DMS 273 treated with DMSO at 0.1 percent for 48 hours (cell line): Measurements from ENCODE around the gene TANC1.

Experiments
- DNase-seq: peaks from one replicate; lab custom pipeline; 2025; lab: John Stamatoyannopoulos, UW

The TANC1 gene

DNA sequence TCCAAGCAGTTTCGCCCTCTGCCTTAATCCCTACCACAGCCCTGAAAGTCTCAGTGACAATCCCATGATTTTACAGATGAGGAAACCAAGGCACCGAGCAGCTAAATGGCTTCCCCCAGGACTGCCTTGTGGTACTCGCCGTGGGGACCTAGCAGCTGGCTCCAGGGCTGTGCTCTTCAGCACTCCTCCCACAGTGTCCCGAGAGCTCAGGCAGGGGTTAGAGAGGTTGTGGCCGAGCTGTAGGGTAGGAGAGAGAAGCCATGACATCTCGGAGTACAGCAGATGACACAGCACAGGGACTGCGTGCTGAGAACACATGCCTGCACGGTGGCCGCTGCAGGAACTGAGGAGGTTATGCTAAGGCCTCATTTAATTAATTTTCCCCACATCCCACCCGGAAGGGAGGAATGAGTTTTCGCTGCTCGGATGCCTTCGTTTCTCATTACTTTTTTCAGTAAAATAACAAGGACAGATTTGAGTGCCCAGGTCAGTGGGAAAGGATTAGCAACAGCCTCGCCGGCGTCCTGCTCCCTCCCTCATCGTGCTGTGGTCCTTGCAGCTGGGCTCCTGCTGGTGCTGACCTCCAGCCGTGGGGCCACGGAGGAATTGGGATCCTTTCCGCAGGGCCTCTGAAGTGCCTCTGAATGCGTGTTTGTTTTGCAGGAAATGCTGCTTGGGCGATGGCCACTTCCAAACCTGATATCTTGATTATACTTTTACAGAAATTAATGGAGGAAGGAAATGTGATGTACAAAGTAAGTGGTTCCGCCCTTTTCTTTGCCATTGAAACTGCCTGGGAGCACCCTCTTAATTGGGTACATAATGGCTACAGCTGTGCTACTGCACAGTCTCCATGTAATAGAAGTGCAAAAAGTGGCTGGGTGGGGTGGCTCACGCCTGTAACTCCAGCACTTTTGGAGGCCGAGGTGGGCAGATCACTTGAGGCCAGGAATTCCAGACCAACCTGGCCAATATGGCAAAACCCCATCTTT is 256.9 kb downstream of the TANC1 start:
- no peak for DNase-seq

DNA sequence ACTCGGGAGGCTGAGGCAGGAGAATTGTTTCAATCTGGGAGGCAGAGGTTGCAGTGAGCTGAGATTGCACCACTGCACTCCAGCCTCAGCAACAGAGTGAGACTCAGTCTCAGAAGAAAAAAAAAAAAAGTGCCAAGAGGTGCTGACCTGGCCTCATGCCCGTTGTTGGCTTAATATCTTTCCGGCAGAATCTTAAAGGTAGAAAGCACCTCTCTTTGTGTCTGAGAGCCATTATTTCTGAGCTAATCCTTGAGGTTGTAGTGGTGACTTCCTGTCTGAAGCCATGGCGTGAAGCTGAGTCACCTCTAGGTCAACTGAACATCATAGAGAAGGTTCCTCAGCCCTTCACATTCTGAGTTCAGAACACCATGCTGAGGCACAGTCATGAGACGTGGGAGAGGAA is 257.6 kb downstream of the TANC1 start:
- DNase-seq: no peak

DNA sequence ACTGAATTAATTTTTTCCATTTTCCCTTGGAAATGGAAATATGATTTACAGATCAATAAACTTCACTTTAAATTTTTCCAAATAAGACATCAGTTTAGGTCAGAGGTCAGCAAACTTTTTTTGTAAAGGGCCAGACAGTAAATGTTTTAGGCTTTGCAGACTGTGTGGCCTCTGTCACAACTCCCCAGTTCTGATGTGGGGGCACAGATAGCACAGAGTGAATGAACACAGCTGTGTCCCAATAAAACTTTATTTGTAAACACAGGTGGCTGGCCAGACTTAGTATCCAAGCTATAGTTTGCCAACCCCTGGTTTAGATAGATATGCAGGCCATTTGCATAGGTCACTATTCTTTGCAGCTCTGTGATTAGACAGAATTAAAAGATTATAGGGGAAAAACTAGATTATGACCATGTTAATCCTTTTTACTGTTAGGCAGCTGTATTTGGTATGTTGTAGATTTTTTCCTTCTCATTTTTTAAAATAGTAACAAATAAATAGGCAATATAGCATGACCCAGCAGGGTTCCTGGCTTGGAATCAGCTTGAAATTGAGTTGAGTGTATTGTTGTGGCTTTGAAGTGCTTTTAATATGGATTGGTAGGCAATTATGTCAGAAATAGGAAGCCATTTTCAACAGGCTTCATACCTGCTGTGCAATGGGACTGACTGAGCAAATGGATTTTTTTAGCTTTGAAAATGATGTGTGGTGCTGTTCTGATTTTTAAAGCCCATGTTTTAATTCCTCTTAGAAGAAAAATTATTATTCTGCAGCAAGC is 258.4 kb downstream of the TANC1 start:
- DNase-seq: no peak

DNA sequence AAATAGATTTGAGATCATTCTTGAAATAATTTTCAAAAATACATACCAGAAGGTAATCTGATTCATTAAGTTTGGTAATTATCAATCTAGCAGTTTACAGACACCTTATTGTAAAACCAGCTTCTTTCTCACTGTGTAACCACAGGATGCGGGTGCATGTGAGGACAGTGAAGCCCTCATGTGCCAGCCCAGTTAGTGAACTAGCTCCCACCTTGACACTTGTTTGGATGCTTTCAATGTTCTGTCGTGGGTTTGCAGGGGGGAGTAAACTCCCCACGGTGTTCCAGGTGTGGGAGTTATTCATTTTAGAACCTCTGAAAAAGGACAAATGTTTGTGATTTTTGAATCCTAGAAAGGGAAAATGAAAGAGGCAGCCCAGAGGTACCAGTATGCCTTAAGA is 259.0 kb downstream of the TANC1 start:
- DNase-seq: no peak

DNA sequence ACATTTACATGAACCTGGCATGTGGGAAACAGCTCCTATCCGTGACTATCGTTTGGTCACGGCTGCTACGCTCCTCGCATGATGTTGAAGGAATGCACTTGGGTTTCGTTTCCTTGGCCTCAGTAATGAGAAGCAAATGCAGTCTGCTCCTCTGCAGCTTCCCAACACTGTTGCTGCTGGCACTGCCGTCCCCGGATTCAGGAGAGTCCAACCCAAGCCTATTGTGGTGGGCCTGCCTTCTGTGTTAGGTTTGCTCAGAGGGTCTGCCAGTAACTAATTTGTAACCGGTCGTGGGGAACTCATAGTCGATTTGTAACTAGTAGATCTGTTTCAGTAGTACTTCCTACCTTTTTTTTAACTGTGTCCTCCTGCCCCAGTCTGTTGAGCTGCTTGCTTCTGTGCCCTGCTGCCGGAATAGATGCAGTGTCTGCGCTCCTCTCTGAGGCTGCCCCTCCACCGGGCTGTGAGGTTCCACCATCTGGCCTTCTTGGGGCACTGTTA is 259.7 kb downstream of the TANC1 start:
- DNase-seq: no peak

DNA sequence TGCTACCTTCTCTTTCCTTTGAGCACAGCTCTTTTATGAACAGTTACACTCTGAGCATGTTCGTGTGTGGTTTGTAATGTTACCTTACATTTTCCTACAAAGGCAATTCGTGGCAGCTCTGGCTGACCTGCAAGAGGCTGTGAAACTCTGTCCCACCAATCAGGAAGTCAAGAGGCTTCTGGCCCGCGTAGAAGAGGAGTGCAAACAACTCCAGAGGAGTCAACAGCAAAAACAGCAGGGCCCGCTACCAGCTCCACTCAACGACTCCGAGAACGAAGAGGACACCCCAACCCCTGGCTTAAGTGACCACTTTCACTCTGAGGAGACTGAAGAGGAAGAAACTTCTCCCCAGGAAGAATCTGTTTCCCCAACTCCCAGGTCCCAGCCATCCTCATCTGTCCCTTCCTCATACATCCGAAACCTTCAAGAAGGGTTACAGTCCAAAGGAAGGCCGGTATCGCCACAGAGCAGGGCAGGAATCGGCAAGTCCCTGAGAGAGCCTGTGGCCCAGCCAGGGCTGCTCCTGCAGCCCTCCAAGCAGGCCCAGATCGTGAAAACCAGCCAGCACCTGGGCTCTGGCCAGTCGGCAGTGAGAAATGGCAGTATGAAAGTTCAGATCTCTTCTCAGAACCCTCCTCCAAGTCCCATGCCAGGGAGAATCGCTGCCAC is 261.2 kb downstream of the TANC1 start:
- no peak for DNase-seq

DNA sequence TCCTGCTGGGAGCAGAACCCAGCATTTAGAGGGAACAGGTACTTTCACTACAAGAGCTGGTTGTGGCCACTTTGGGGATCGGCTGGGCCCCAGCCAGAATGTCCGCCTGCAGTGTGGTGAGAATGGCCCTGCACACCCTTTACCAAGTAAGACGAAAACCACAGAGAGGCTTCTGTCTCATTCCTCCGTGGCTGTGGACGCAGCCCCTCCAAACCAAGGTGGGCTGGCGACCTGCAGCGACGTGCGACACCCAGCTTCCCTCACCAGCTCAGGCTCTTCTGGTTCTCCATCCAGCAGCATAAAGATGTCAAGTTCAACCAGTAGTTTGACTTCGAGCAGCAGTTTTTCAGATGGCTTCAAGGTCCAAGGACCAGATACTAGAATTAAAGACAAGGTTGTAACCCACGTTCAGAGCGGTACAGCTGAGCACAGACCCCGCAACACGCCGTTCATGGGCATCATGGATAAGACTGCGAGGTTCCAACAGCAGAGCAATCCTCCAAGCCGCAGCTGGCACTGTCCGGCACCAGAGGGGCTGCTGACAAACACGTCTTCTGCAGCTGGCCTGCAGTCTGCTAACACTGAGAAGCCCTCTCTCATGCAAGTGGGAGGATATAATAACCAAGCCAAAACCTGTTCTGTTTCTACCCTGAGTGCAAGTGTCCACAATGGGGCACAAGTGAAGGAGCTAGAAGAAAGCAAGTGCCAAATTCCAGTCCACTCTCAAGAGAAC is 261.9 kb downstream of the TANC1 start:
- DNase-seq: no peak

DNA sequence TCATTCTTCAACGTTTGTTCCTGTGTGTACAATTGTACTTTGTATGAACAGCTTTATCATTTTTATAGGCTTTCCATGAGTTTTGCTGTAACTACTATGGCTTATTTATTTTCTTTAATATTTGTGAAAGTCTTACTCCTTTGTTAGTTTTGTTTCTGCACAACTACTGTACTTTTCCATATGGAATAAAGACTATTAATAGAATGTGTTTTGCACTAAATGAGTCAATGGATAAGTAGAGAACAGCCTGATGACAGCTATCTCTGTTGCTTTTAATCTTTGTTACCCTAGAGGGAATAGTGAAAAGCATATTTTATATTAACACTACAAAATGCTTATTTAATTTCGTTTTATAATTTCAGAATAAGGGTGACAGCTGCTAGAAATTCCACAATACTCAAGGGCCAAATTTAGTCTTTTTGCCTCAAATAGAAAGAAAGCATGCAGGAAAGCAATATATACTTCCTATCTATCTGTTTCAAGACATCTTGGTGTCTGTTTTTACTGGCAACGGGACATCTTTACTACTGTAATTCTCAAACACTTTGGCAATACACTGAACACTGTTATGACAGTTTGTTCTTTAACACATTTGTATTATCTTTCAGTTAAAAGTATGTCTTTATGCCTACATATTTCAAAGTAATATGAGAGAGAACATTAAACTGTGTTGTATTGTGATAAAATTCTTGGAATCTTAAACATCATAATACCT is 264.2 kb downstream of the TANC1 start:
- no peak for DNase-seq

DNA sequence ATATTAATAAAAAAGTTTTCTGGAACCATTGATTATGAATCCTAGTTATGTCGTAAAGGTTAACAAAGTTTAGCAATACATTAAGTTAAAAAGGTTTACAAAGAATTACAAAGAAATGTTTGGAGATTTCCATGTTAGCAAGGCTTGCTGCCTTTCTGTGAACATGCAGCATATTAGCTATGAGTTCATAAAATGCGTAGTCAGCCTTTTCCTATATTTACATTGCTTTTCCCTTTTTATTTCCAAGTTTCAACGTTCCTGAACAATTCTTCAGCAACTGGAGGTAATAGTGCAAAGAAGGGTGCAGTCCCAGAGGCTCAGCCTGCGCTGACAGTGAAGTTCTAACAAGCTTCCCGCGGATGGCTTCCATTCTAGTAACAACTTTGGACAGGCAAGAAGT is 266.4 kb downstream of the TANC1 start:
- DNase-seq: no peak

DNA sequence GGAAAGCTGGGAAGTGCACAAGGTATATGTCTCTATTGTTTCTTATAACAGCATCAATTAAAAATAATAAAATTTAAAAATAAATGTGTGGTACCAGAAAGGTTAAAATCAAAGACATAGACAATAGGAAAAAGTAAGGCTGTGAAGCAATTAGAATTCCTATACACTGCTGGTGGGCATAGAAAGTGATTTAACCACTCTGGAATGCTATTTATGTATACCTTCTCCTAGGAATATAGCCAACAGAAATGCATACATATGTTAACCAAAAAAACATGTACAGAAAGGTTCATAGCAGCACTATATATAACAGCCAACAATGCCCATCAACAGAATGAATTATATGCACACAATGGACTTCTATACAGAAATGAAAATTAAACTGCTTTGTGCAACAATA is 275.1 kb downstream of the TANC1 start:
- DNase-seq: no peak

DNA sequence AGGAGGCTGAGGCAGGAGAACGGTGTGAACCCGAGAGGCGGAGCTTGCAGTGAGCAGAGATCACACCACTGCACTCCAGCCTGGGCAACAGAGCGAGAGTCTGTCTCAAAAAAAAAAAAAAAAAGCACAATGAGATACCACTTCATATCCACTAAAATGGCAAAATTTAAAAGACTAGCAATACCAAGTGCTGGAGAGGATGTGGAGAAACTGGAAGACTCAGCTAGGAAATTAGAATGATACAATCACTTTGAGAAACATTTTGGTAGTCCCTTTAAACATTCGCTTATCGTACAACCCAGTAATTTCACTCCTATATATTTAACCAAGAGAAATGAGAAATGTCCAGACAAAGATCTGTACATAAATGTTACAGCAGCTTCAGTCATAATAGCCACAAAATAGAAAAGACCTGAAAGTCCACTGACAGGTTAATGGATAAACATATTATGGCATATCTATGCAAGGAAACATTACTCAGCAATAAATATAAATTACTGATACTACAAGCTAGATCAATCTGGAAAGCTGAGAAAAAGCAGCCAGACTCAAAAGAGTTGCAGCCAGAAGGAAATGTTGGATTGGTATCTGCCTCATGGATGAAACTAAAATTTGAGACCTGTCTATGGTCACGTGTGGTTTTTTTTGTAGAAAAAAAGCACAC is 278.0 kb downstream of the TANC1 start:
- no peak for DNase-seq

DNA sequence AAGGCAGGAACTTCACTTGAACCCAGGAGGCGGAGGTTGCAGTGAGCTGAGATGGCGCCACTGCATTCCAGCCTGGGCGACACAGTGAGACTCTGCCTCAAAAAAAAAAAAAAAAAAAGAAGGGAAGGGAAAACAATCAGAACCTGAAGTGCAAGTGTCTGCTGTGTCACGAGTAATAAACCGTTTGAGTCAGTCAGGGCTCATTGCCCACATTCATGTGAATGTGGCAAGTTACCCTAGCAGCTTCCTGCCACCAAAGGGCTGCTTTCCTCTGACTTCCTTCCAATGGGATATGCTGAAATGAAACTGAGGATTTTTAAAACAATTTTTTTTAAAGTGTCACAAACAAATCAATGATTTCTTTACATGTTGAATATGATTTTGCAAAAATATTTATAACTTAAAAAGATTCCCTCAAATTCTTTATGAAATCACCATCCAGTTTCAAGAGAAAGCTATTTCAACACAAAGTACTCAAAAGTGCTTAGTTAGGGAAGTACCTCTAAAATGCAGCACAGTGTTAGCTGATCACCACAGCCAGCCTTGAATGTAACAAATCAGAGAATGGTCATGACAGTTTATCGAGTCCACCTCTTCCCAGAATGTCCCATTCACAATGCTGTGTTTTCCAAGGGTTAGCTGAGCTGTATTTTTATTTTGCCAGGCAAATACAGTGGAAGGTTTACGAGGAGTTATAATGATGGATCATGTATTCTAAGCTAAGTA is 281.7 kb downstream of the TANC1 start:
- no peak for DNase-seq

DNA sequence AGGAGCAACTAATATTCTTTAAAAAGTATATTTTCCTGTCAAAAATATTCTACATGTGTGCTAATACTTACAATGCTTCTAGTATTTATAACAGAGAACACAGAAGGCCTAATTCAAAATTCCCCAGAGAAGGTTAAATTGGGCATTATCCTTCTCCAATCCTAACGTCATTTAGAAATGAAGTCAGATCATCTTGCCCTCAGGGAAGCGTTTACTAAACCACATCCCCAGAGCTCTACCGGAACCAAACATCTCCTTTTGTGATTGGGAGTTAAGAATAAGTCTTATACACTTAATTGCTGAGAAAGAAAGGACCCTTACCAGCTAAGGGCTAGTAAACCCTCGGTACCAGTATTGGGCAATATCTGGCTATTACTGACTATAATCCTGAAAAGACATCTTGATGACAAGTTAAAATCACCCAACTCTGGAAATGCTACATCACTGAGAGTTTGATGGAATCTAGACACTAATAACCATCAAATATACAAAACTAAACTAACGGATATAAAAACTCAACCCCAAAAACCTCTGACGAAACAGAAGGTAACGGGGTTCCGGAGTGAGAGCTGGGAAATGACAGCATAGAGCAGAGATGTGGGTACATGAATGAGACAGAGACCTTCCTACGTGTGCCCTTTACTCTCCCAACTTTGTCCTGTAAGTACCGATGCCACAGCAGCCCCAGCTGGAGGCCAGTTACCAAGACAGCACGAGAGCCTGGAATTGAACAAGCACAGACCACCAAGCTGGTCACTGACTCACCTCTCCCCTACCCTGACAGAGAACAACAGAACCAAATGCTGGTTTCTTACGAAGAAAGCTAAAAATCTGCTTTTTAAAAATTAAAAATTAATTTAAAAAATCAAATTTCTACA is 283.1 kb downstream of the TANC1 start:
- DNase-seq: no peak

DNA sequence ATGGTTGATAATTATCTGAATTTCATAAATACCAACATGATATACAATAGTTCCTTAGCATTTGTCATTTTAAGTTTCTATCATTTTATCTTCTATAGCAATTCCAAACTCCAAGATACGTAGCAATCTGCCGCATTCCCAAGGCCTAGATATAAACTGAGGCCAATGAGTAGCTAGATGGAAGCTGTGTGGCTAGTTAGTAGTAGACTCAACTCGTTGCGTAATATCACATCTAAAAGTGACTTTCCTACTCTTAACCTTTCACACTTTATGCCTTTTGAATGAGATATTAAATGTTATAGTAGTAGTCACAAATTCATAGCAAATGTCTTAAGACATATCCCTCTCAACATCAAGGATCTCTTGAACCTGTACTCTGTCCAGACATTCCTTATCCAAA is 284.5 kb downstream of the TANC1 start:
- DNase-seq: no peak

DNA sequence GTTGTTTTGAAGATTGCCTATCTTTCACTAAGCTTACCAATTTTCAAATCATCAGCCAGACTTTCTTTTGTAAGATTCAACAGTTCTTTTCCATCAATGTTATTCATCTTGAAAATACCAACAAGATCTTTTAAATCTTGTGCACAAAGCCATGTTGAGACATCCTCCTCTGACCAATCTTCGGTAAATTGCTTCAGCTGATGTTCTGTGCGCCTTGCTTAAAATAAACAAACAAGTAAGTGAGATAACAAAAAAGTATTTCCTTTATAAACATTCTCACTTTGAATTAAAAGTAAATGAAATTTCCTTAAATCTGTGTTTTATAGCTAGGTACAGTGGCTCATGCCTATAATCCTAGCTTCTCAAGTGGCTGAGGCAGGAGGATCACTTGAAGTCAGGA is 287.7 kb downstream of the TANC1 start:
- DNase-seq: no peak

DNA sequence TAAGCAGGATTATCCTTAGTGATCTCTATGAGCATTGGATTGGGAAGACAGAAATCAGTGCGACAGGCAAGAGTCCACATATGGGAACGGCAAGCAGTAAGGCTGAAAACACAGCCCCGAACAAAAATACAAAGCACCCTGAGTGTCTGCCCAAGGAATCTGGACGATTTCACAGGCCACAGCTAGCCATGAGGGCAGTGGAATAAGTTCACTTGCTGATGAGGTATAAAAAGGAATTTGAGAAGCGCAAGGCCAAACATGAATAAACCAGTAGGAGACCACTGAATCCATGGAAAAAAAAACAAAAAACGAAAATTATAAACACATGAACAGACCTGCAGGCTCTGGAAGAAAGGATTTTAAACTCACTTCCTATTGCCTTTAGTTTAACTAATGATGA is 293.8 kb downstream of the TANC1 start:
- DNase-seq: no peak

DNA sequence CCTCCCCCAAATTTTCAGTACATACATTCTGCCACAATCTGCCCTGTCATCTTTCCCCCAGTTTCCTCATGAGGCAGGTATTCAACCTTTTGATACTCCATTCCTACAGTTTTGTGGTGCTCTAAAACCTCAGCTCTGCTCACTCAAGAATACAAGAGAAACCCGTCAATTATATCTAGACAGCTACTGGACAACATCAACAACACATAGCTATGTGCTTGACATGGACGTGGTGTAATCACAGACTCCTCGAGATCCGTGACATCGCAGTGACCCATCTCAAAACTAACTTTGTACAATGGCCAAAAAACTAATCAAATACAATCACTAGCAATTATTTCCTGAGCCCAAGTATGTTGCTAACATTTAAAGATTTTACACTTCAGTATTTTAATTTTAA is 294.5 kb downstream of the TANC1 start:
- no peak for DNase-seq

DNA sequence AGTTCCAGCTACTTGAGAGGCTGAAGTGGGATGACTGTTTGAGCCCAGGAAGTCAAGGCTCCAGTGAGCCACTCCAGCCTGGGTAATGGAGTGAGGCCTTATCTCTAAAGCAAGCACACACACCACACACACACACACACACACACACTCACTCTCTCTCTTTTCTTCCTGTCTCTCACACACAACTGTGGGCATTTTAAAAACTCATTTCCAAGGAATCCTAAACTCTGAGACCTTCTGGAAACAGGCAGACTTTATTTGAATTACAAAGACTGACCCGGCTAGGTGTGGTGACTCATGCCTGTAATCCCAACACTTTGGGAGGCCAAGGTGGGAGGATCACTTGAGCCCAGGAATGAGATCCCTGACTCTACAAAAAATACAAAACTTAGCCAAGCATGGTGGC is 296.7 kb downstream of the TANC1 start:
- DNase-seq: no peak

DNA sequence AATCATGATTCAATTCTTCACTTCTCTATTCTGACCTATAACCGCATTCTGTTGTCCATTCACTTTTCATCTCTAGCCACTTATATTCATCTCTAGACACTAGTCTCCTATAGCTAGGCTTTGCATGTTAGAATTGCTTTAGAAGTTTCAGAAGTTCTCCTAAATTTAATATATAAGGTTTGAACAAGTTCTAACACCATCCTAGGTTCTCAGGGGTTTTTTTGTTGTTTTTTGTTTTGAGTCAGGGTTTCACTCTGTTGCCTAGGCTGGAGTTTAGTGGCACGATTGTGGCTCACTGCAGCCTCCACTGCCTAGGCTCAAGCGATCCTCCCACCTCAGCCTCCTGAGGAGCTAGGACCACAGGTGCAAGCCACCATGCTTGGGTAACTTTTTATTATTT is 298.1 kb downstream of the TANC1 start:
- no peak for DNase-seq
